ENCODE results near the gene UXS1.
"Not testable (repeated sequence)": the region's sequence is repeated elsewhere in the genome, so short reads cannot be mapped to it uniquely, and the experiment has no call there.

DNA sequence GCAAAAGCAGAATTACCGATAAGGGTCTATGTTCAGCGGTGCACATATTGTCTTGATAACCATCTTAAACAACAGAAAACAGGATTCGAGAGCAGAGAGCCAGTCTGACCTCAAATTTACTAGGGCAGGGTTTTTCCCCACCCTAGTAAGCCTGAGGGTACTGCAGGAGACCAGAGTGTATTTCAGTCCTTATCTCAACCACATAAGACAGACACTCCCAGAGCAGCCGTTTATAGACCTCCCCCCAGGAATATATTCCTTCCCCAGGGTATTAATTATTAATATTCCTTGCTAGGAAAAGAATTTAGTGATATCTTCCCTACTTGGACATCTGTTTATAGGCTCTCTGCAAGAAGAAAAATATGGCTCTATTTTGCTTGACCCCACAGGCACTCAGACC, 41.3 kb upstream of the UXS1 start:
- not testable (repeated sequence) for TF ChIP-seq POLR2A (IDR thresholded peaks at IDR 0.05; ENCODE audit: low read length); GATA1 (IDR thresholded peaks at IDR 0.05; ENCODE audit: low read depth, low read length)
